ENCODE results near the gene LBP. TPM values are rescaled to one million over a fixed set of nuclear protein-coding genes. Genes with fewer than 3 reads are reported as not detected.

Gene LBP
- total and polyA plus RNA-seq, 2 experiments from 2014 or later, result 0.10 to 0.19 TPM

DNA sequence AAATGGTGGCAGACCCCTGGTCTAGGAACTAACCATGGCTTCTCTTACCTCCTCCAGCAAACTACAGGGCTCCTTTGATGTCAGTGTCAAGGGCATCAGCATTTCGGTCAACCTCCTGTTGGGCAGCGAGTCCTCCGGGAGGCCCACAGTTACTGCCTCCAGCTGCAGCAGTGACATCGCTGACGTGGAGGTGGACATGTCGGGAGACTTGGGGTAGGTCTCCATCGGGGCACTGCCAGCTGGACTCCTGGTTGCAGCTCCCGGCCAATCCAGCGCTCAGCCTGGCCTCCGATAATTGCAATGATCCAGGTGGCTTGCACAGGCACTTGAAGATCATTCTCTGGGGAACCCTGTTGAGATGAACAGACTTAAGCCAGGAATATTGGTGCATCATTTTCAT, 7.9 kb downstream of the LBP start (continued):
- no peak for TF ChIP-seq CREB1 (CRISPR knock-in tag; IDR thresholded peaks at IDR 0.05; ENCODE audit: low read depth)
- TF ChIP-seq, protein P1, sequence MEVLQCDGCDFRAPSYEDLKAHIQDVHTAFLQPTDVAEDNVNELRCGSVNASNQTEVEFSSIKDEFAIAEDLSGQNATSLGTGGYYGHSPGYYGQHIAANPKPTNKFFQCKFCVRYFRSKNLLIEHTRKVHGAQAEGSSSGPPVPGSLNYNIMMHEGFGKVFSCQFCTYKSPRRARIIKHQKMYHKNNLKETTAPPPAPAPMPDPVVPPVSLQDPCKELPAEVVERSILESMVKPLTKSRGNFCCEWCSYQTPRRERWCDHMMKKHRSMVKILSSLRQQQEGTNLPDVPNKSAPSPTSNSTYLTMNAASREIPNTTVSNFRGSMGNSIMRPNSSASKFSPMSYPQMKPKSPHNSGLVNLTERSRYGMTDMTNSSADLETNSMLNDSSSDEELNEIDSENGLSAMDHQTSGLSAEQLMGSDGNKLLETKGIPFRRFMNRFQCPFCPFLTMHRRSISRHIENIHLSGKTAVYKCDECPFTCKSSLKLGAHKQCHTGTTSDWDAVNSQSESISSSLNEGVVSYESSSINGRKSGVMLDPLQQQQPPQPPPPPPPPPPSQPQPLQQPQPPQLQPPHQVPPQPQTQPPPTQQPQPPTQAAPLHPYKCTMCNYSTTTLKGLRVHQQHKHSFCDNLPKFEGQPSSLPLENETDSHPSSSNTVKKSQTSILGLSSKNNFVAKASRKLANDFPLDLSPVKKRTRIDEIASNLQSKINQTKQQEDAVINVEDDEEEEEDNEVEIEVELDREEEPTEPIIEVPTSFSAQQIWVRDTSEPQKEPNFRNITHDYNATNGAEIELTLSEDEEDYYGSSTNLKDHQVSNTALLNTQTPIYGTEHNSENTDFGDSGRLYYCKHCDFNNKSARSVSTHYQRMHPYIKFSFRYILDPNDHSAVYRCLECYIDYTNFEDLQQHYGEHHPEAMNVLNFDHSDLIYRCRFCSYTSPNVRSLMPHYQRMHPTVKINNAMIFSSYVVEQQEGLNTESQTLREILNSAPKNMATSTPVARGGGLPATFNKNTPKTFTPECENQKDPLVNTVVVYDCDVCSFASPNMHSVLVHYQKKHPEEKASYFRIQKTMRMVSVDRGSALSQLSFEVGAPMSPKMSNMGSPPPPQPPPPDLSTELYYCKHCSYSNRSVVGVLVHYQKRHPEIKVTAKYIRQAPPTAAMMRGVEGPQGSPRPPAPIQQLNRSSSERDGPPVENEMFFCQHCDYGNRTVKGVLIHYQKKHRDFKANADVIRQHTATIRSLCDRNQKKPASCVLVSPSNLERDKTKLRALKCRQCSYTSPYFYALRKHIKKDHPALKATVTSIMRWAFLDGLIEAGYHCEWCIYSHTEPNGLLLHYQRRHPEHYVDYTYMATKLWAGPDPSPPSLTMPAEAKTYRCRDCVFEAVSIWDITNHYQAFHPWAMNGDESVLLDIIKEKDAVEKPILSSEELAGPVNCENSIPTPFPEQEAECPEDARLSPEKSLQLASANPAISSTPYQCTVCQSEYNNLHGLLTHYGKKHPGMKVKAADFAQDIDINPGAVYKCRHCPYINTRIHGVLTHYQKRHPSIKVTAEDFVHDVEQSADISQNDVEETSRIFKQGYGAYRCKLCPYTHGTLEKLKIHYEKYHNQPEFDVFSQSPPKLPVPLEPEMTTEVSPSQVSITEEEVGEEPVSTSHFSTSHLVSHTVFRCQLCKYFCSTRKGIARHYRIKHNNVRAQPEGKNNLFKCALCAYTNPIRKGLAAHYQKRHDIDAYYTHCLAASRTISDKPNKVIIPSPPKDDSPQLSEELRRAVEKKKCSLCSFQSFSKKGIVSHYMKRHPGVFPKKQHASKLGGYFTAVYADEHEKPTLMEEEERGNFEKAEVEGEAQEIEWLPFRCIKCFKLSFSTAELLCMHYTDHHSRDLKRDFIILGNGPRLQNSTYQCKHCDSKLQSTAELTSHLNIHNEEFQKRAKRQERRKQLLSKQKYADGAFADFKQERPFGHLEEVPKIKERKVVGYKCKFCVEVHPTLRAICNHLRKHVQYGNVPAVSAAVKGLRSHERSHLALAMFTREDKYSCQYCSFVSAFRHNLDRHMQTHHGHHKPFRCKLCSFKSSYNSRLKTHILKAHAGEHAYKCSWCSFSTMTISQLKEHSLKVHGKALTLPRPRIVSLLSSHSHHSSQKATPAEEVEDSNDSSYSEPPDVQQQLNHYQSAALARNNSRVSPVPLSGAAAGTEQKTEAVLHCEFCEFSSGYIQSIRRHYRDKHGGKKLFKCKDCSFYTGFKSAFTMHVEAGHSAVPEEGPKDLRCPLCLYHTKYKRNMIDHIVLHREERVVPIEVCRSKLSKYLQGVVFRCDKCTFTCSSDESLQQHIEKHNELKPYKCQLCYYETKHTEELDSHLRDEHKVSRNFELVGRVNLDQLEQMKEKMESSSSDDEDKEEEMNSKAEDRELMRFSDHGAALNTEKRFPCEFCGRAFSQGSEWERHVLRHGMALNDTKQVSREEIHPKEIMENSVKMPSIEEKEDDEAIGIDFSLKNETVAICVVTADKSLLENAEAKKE (CRISPR knock-in tag; IDR thresholded peaks at IDR 0.05), result no peak

DNA sequence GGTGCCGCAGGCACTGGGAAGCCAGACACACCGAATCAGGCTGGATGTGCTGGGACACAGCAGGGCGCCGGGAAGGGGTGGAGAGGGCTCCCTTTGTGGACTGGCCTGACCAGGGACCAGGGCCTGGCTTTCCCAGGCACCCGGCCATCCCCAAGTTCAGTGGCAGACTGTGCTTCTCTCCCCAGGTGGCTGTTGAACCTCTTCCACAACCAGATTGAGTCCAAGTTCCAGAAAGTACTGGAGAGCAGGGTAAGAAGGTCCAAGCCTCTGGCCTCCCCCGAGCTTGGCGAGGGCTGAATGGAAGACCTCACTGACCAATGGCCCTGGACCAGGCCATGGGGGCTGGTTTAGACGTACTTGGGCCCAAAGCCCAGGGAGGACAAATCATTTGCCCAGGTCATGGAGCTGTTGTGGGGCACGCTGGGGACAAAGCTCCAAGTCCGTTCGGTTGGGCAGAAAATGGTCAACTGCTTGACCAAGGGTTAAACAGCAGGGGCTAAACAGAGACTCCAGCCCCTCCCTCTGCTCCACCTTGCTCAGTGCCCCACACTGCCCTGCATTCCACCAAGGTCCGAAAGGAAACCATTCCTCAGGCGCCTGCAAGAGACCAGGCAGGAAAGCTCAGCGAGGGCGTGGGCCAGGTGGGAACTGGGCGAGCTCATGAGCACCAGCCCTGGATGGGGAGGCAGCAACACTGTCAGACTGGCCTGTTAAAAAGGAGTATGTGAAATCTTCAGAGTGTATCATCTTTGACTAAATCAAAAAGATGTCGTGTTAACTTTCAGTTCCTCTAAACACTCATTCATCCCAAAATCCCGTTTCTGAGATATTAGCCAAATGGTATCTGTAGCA, 9.1 kb downstream of the LBP start:
- H3K79me2 ChIP-seq (replicated peaks; ENCODE audit: insufficient read depth), result no peaks in the 10 kb centered on the region
- peak overlapping the region; percentile 32; the same call in 1 of the 2 replicates for H3K27ac ChIP-seq (ENCODE audit: low read depth)
- no peak overlapping the region; the same call in 1 of the 2 replicates for H3K27ac Mint-ChIP-seq
- no peaks in the 10 kb centered on the region for H3K27me3 ChIP-seq (ENCODE audit: insufficient read depth)
- peak overlapping the region; percentile 91 for H2AFZ ChIP-seq
- H3K4me1 ChIP-seq (ENCODE audit: insufficient read depth), result peaks cover 28% of the 10 kb centered on the region
- ATAC-seq (peak; percentile 49), DNase-seq (ENCODE audit: low spot score) (peak; percentile 24)
- peaks cover 36% of the 10 kb centered on the region for H3K4me1 Mint-ChIP-seq
- peaks cover 2% of the 10 kb centered on the region; the same call in 2 of the 3 replicates for H3K9me3 Mint-ChIP-seq
- H3K4me3 ChIP-seq, result no peak overlapping the region
- peak overlapping the region; percentile 43; the same call in 1 of the 2 replicates for H3K4me2 ChIP-seq
- H3F3A ChIP-seq (replicated peaks; ENCODE audit: low read depth), result 0 out of 2 replicates have a peak, but pooled peaks cover 5% of the 10 kb centered on the region
- no peaks in the 10 kb centered on the region for H3K36me3 ChIP-seq (ENCODE audit: insufficient read depth)
- no peaks in the 10 kb centered on the region for H4K20me1 ChIP-seq (replicated peaks; ENCODE audit: insufficient read depth)
- peaks cover 17% of the 10 kb centered on the region for H3K27me3 Mint-ChIP-seq (ENCODE audit: insufficient read depth, low read depth, poor library complexity)
- H3K9me2 ChIP-seq (ENCODE audit: insufficient read depth), result no peaks in the 10 kb centered on the region
- no peak overlapping the region for H3K4me3 Mint-ChIP-seq
- H3K36me3 Mint-ChIP-seq (ENCODE audit: low read depth), result no peaks in the 10 kb centered on the region
- TF ChIP-seq, protein P2, sequence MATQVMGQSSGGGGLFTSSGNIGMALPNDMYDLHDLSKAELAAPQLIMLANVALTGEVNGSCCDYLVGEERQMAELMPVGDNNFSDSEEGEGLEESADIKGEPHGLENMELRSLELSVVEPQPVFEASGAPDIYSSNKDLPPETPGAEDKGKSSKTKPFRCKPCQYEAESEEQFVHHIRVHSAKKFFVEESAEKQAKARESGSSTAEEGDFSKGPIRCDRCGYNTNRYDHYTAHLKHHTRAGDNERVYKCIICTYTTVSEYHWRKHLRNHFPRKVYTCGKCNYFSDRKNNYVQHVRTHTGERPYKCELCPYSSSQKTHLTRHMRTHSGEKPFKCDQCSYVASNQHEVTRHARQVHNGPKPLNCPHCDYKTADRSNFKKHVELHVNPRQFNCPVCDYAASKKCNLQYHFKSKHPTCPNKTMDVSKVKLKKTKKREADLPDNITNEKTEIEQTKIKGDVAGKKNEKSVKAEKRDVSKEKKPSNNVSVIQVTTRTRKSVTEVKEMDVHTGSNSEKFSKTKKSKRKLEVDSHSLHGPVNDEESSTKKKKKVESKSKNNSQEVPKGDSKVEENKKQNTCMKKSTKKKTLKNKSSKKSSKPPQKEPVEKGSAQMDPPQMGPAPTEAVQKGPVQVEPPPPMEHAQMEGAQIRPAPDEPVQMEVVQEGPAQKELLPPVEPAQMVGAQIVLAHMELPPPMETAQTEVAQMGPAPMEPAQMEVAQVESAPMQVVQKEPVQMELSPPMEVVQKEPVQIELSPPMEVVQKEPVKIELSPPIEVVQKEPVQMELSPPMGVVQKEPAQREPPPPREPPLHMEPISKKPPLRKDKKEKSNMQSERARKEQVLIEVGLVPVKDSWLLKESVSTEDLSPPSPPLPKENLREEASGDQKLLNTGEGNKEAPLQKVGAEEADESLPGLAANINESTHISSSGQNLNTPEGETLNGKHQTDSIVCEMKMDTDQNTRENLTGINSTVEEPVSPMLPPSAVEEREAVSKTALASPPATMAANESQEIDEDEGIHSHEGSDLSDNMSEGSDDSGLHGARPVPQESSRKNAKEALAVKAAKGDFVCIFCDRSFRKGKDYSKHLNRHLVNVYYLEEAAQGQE (IDR thresholded peaks at IDR 0.05; ENCODE audit: unreplicated experiment), result no peak
- TF ChIP-seq, protein P1 (CRISPR knock-in tag; IDR thresholded peaks at IDR 0.05), result no peak

Measured in GM23338 (cell line).